OCI-LY7 (cell line): ENCODE measurements around the gene RMDN2. TPM values are rescaled to one million over a fixed set of nuclear protein-coding genes. Genes with fewer than 3 reads are reported as not detected.

Experiments used
- BruUV-seq: library from RNA; stranded (reverse); fragments of 400-500 nt; replicated peaks from 2 replicates; lab custom pipeline; 2021; lab: Mats Ljungman, UMichigan
- CTCF ChIA-PET: fragments of 300-600 bp; sonication (Branson Sonifier 250); formaldehyde crosslinking; loops from one replicate; lab custom pipeline; 2022; ENCODE audit warnings: antibody characterized with exemption; ENCODE audit not compliant: unreplicated experiment; lab: Charles Lee
- POLR2A ChIA-PET: fragments of 300-600 bp; sonication (Branson Sonifier 250); formaldehyde crosslinking; loops from one replicate; lab custom pipeline; 2022; ENCODE audit warnings: antibody characterized with exemption; lab: Charles Lee
- DNase-seq: peaks from one replicate; pipeline ENCODE4 v3.0.0-alpha.2; 2015; ENCODE audit warnings: low spot score
- H2AFZ ChIP-seq: fragments of 200-600 bp; sonication (generic), shearing (Covaris generic); 2 replicates; pipeline ENCODE4 v1.6.1; 2014; ENCODE audit warnings: mild to moderate bottlenecking, antibody characterized with exemption, low read length, moderate library complexity
- H3K27ac ChIP-seq: fragments of 200-600 bp; sonication (generic); 2 replicates; pipeline ENCODE4 v1.5.1; 2014; ENCODE audit warnings: mixed run types, low read depth, mild to moderate bottlenecking, moderate library complexity, low read length, inconsistent platforms; ENCODE audit not compliant: poor library complexity, severe bottlenecking
- H3K36me3 ChIP-seq: fragments of 200-600 bp; sonication (generic); 2 replicates; pipeline ENCODE4 v1.6.1; 2014; ENCODE audit warnings: mild to moderate bottlenecking, antibody characterized with exemption, low read length, moderate library complexity, mixed read lengths; ENCODE audit not compliant: insufficient read depth
- H3K4me1 ChIP-seq: fragments of 200-600 bp; sonication (generic); 2 replicates; pipeline ENCODE4 v1.5.1; 2014; ENCODE audit warnings: mild to moderate bottlenecking, low read length; ENCODE audit not compliant: insufficient read depth, poor library complexity, severe bottlenecking
- H3K4me2 ChIP-seq: fragments of 200-600 bp; sonication (generic); 2 replicates; pipeline ENCODE4 v1.6.1; 2014; ENCODE audit warnings: mild to moderate bottlenecking, low read length
- H3K4me3 ChIP-seq: fragments of 200-600 bp; sonication (generic); 2 replicates; pipeline ENCODE4 v1.5.1; 2014; ENCODE audit warnings: mild to moderate bottlenecking, low read depth, low read length; ENCODE audit not compliant: poor library complexity, severe bottlenecking
- H3K79me2 ChIP-seq: fragments of 200-600 bp; sonication (generic); 2 replicates; pipeline ENCODE4 v1.6.1; 2016; ENCODE audit warnings: low read depth, mild to moderate bottlenecking, low read length, moderate library complexity, mixed read lengths; ENCODE audit not compliant: insufficient read depth
- H3K9me2 ChIP-seq: fragments of 200-600 bp; sonication (generic); 2 replicates; pipeline ENCODE4 v1.6.1; 2016; ENCODE audit warnings: mild to moderate bottlenecking, low read length, mixed read lengths; ENCODE audit not compliant: insufficient read depth
- H3K9me3 ChIP-seq: fragments of 200-600 bp; sonication (generic); 2 replicates; pipeline ENCODE4 v1.6.1; 2014; ENCODE audit warnings: mild to moderate bottlenecking, mixed run types, low read length, mixed read lengths
- H4K20me1 ChIP-seq: fragments of 200-600 bp; sonication (generic); 2 replicates; pipeline ENCODE4 v1.6.1; 2014; ENCODE audit warnings: mild to moderate bottlenecking, antibody characterized with exemption, low read length, moderate library complexity, mixed read lengths; ENCODE audit not compliant: insufficient read depth
- CTCF ChIP-seq: fragments of 200-600 bp; sonication (generic); conservative IDR thresholded peaks from 2 replicates; pipeline ENCODE4 v1.5.1; 2014; ENCODE audit warnings: mild to moderate bottlenecking, antibody characterized with exemption, low read length, moderate library complexity, mixed read lengths
- EZH2phosphoT487 ChIP-seq: fragments of 200-600 bp; sonication (generic); IDR thresholded peaks from 2 replicates; pipeline ENCODE4 v1.6.1; 2018; ENCODE audit warnings: low read depth, borderline replicate concordance, mild to moderate bottlenecking, mixed run types, antibody characterized with exemption, low read length, moderate library complexity, mixed read lengths
- intact Hi-C: fragments of 100-400 bp; cut with micrococcal nuclease; formaldehyde crosslinking; loops from one replicate; pipeline ENCODE4 v1.10.0; 2022; ENCODE audit not compliant: unreplicated experiment
- total RNA-seq, 2 experiments: library from RNA; depleted of rRNA in 1 of 2; stranded (reverse); fragments of >200 nt in 1 of 2; shearing (Covaris generic) in 1 of 2; gene quantifications; 2 replicates each; pipeline ENCODE4 v1.2.3, GENCODE V29; 2014 to 2022

RMDN2 gene
- total RNA-seq, 2 experiments from 2014 or later = 0.50 to 3.1 TPM

- DNase-seq = no peak
- BruUV-seq = no TSS peak
- Histone ChIP-seq H4K20me1 (no peaks in the 10 kb centered on the region), H3K4me1 (no peaks in the 10 kb centered on the region), H3K36me3 (no peaks in the 10 kb centered on the region), H3K4me3 (no peak overlapping the region), H3K79me2 (no peaks in the 10 kb centered on the region), H3K9me2 (no peaks in the 10 kb centered on the region), H3K4me2 (no peak overlapping the region), H2AFZ (no peak overlapping the region), H3K9me3 (no peaks in the 10 kb centered on the region), H3K27ac (no peak overlapping the region)
- CTCF ChIA-PET = no interaction called here
- TF ChIP-seq CTCF (no peak), EZH2phosphoT487 (no peak)
- intact Hi-C loops = loop anchor here (10.0 kb wide), 1 partner anchor 518 kb away; no protein-coding TSS in a partner anchor
- POLR2A ChIA-PET = no interaction called here
Observed at GRCh38 chr2:37987098-37987775, 62.1 kb downstream of the RMDN2 start.

GRCh38 chr2:37992601-37993000 is 67.5 kb downstream of the RMDN2 start:
- Histone ChIP-seq H3K4me2 (no peak overlapping the region), H2AFZ (no peak overlapping the region), H3K9me2 (no peaks in the 10 kb centered on the region), H3K4me1 (no peaks in the 10 kb centered on the region), H3K79me2 (no peaks in the 10 kb centered on the region), H3K9me3 (no peaks in the 10 kb centered on the region), H3K27ac (no peak overlapping the region), H3K36me3 (no peaks in the 10 kb centered on the region), H4K20me1 (no peaks in the 10 kb centered on the region), H3K4me3 (no peak overlapping the region)
- POLR2A ChIA-PET = interaction anchor here (0.5 to 1.0 kb wide), 3 partner anchors 62 to 1186 kb away, joined by 3 read pairs; no protein-coding TSS in a partner anchor
- no peak for DNase-seq
- intact Hi-C loops = no loop called here
- CTCF ChIA-PET = no interaction called here
- BruUV-seq = no TSS peak
- TF ChIP-seq CTCF (no peak), EZH2phosphoT487 (no peak)

GRCh38 chr2:37993143-37993542 is 68.1 kb downstream of the RMDN2 start:
- no peaks in the 10 kb centered on the region for H3K9me3 ChIP-seq
- TF ChIP-seq EZH2phosphoT487 = no peak
- no peak for TF ChIP-seq CTCF
- H3K36me3 ChIP-seq = no peaks in the 10 kb centered on the region
- no peak overlapping the region for H3K27ac ChIP-seq
- no peaks in the 10 kb centered on the region for H3K79me2 ChIP-seq
- CTCF ChIA-PET = no interaction called here
- intact Hi-C loops = no loop called here
- no peak overlapping the region for H2AFZ ChIP-seq
- H3K9me2 ChIP-seq = no peaks in the 10 kb centered on the region
- no peak for DNase-seq
- no peak overlapping the region for H3K4me3 ChIP-seq
- H3K4me1 ChIP-seq = no peaks in the 10 kb centered on the region
- POLR2A ChIA-PET = interaction anchor here (0.7 kb wide), 1 partner anchor 462 kb away, joined by 3 read pairs; no protein-coding TSS in a partner anchor
- H4K20me1 ChIP-seq = no peaks in the 10 kb centered on the region
- H3K4me2 ChIP-seq = no peak overlapping the region
- BruUV-seq = no TSS peak
